ENCODE measurements around the gene GAL. TPM values are rescaled to one million over a fixed set of nuclear protein-coding genes. Genes with fewer than 3 reads are reported as not detected.

Gene GAL
- total and polyA plus RNA-seq, 8 donors: 1.7 to 5.7 (median 3.5) TPM; not detected in 5

GRCh38 chr11:68711114-68711513, 26.8 kb downstream of the GAL start:
- Histone ChIP-seq H3K27ac (no peak overlapping the region), H3K9me3 (no peaks in the 10 kb centered on the region), H3K36me3 (no peaks in the 10 kb centered on the region), H3K4me3 (no peak overlapping the region), H3K4me1 (peaks cover 0 to 4% (median 0%) of the 10 kb centered on the region in 4 donors), H3K27me3 (peaks cover 0 to 7% (median 3%) of the 10 kb centered on the region in 3 donors)
- 91 to 95% (median 95%) methylated on average over 8 of the region's 8 CpGs for WGBS, 5 donors
- intact Hi-C loops (cut with DNase I; ENCODE audit: low total_unique reads): no loop called here
- DNase-seq: no peak
- TF ChIP-seq POLR2A (IDR thresholded peaks at IDR 0.05) (no peak), CTCF (IDR thresholded peaks at IDR 0.05) (no peak), EP300 (IDR thresholded peaks at IDR 0.05) (no peak), POLR2AphosphoS5 (IDR thresholded peaks at IDR 0.05) (no peak)

- peaks cover 0 to 5% (median 3%) of the 10 kb centered on the region in 4 donors for H3K9me3 ChIP-seq
- H3K36me3 ChIP-seq: no peaks in the 10 kb centered on the region
- no peak overlapping the region for H3K27ac ChIP-seq
- no peak overlapping the region for H3K4me3 ChIP-seq
- intact Hi-C loops (cut with DNase I; ENCODE audit: low total_unique reads): no loop called here
- 46 to 80% (median 67%) methylated on average over 23 of the region's 23 CpGs for WGBS, 5 donors
- TF ChIP-seq EP300 (IDR thresholded peaks at IDR 0.05): no peak
- peaks cover 0 to 4% (median 0%) of the 10 kb centered on the region in 4 donors for H3K4me1 ChIP-seq
- no peak for DNase-seq
- peaks cover 0 to 16% (median 3%) of the 10 kb centered on the region in 3 donors for H3K27me3 ChIP-seq
These were observed 29.9 kb downstream of the GAL start for GRCh38 chr11:68714060-68714856.

GRCh38 chr11:68715456-68716122, 31.2 kb downstream of the GAL start:
- WGBS, 5 donors: 78 to 93% (median 91%) methylated on average over 11 of the region's 11 CpGs
- no peak for TF ChIP-seq POLR2A (IDR thresholded peaks at IDR 0.05)
- no peak for TF ChIP-seq CTCF (IDR thresholded peaks at IDR 0.05)
- no peak for TF ChIP-seq POLR2AphosphoS5 (IDR thresholded peaks at IDR 0.05)
- no peak for TF ChIP-seq EP300 (IDR thresholded peaks at IDR 0.05)

GRCh38 chr11:68721075-68721474, 36.7 kb downstream of the GAL start:
- H3K27ac ChIP-seq: no peak overlapping the region
- H3K4me1 ChIP-seq: no peaks in the 10 kb centered on the region
- TF ChIP-seq POLR2A (IDR thresholded peaks at IDR 0.05): no peak
- TF ChIP-seq EP300 (IDR thresholded peaks at IDR 0.05): no peak
- no peak for TF ChIP-seq POLR2AphosphoS5 (IDR thresholded peaks at IDR 0.05)
- intact Hi-C loops (cut with DNase I; ENCODE audit: low total_unique reads): no loop called here
- DNase-seq: no peak
- H3K9me3 ChIP-seq: peaks cover 0 to 18% (median 16%) of the 10 kb centered on the region in 4 donors
- WGBS, 5 donors: 89 to 98% (median 90%) methylated on average over 2 of the region's 2 CpGs
- H3K4me3 ChIP-seq: no peak overlapping the region
- H3K36me3 ChIP-seq: no peaks in the 10 kb centered on the region
- peaks cover 0 to 12% (median 0%) of the 10 kb centered on the region in 3 donors for H3K27me3 ChIP-seq

More at GRCh38 chr11:68715456-68716122, 31.2 kb downstream of the GAL start:
- Histone ChIP-seq H3K27me3 (peaks cover 0 to 16% (median 3%) of the 10 kb centered on the region in 3 donors), H3K9me3 (peaks cover 0 to 18% (median 16%) of the 10 kb centered on the region in 4 donors), H3K4me3 (no peak overlapping the region), H3K4me1 (peaks cover 0 to 4% (median 0%) of the 10 kb centered on the region in 4 donors), H3K27ac (no peak overlapping the region), H3K36me3 (no peaks in the 10 kb centered on the region)
- intact Hi-C loops (cut with DNase I; ENCODE audit: low total_unique reads): no loop called here
- DNase-seq: no peak

GRCh38 chr11:68722143-68722542, 37.8 kb downstream of the GAL start:
- 94 to 100% (median 97%) methylated on average over 1 of the region's 1 CpG for WGBS, 5 donors
- no peaks in the 10 kb centered on the region for H3K36me3 ChIP-seq
- H3K4me3 ChIP-seq: no peak overlapping the region
- intact Hi-C loops (cut with DNase I; ENCODE audit: low total_unique reads): no loop called here
- TF ChIP-seq POLR2AphosphoS5 (IDR thresholded peaks at IDR 0.05): no peak
- TF ChIP-seq EP300 (IDR thresholded peaks at IDR 0.05): no peak
- no peak for TF ChIP-seq POLR2A (IDR thresholded peaks at IDR 0.05)
- TF ChIP-seq CTCF (IDR thresholded peaks at IDR 0.05): no peak
- no peak overlapping the region for H3K27ac ChIP-seq
- DNase-seq: no peak
- peaks cover 0 to 18% (median 16%) of the 10 kb centered on the region in 4 donors for H3K9me3 ChIP-seq
- H3K4me1 ChIP-seq: no peaks in the 10 kb centered on the region
- H3K27me3 ChIP-seq: peaks cover 0 to 5% (median 0%) of the 10 kb centered on the region in 3 donors
